K562 treated with DMSO at 1 percent for 24 hours (cell line): Measurements from ENCODE around the gene VASH1. TPM values are rescaled to one million over a fixed set of nuclear protein-coding genes. Genes with fewer than 3 reads are reported as not detected.

ENCODE experiments used
- total RNA-seq: library from RNA; unstranded; fragments of 300-600 nt; gene quantifications from 2 replicates; pipeline ENCODE4 v1.2.3, GENCODE V29; 2022; ENCODE audit warnings: low read depth; ENCODE audit not compliant: insufficient read depth

VASH1 gene
- total RNA-seq: 0.98 and 1.6 TPM in 2 replicates

DNA sequence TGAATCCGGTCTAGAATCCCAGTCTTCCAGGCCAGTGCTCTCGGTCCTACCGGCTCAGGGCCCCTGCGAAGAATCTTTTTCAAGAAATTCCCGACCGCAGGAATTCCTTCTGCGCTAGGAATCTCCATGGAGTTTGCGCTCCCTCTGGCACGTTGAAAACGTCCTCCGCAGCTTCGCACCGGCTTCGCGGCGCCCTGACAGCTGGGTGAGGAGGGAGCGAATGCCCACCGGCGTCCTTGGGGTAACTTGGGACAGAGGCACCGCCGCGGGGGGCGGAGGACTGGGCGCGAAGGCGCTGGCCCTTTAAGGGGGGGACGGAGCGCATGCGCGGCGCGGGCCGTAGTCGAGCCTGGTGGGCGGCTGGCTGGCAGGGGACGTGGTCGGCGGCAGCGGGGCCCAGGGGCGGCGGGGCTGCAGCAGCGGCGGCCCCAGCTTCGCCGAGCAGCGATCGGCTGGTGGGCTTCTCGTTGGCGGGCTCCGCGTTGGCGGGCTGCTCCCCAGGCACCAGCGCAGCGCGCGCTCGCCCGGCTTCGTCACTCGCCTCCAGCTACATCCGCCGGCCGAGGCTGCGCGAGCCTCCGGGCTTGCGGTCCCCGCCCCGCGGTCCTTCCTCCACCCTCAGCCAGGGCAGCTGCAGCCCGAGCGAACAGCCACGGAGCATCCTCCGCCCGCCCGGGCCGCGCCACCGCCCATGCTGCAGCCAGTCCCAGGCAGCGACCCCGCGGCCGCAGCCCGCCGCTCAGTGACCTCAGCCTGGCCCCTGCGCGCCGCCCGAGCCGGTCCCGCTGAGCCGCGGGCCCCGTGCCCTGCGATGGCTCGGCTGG, at the start of gene VASH1:
Gene VASH1 (plus strand): TSS at position 333 of the 824 bp plus-strand sequence. CDS start 1,354 bp downstream, outside the sequence.

DNA sequence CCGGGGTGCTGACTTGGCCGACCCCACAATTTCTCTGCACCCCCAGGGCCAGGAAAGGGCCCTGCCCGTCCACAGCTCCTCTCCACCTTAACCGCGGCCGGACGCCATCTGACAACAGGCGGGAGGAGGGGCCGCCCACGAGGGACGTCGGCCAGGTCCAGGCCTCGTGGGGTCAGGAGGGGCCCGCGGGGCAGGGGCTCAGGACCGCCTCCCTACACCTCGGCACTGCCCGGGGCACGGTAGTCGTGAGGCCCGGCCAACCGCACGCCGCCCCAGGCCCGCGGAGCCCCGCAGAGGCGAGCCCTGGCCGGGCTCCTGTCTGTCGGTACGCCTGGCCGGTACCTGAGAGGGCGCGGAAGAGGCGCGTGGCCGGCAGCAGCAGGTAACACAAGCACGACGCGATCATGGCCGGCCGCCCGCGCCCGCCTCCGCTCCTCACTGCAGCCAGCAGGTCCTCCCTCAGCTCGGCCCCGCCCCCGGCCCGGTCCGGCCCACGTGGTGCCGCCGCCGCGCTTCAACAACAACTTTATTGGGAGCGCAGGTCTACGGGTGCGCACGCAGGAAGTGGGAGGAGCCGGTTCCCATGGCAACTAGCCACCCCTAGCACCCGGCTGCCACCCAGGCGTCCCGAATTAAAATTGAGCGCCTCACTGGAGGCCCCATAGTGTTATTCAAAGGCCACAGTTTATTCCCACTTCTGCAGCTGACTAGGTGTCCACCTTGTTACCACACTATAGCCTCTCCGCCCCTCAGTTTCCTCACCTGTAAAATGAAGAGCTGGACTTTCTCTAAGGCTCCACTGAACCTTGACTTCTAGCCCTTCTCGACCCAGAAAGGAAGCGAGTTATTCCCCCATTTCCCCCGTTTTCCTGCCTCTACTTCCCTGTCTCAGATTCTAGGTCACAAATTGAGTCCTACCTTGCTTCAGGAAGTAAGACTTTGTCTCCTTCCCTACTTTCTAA, 51.4 kb downstream of the VASH1 start, which contains the start of gene ANGEL1:
Gene ANGEL1 (minus strand): TSS at position 461 of the 962 bp plus-strand sequence. CDS start 55 bp downstream, at position 406.

GRCh38 chr14:76826122-76826521, 64.9 kb downstream of the VASH1 start, which contains the start of gene LRRC74A:
TSS of gene LRRC74A (plus strand) at chr14:76826408. CDS start at chr14:76826698, 290 bp downstream.

Other genes with a start within 250 kb of the VASH1 start
- gene ANGEL1, start 51.4 kb downstream of the VASH1 start, total RNA-seq: 6.9 and 7.7 TPM in 2 replicates
- gene LRRC74A, start 64.9 kb downstream of the VASH1 start, total RNA-seq: not detected in 2 replicates